Mesendoderm (in vitro differentiated cells): ENCODE results near the gene BTF3.

Experiments
- DNase-seq: peaks from one replicate; pipeline ENCODE4 v3.0.0; 2013
- H2AK5ac ChIP-seq: 2 replicates; pipeline ENCODE4 v1.6.1; 2013; ENCODE audit warnings: low read length, inconsistent platforms
- H2BK120ac ChIP-seq: 2 replicates; pipeline ENCODE4 v1.6.1; 2013; ENCODE audit warnings: low read depth, mild to moderate bottlenecking, low read length, moderate library complexity, mixed read lengths
- H2BK15ac ChIP-seq: replicated peaks from 2 replicates; pipeline ENCODE4 v1.6.1; 2013; ENCODE audit warnings: low read depth, mild to moderate bottlenecking, moderate library complexity
- H2BK5ac ChIP-seq: 2 replicates; pipeline ENCODE4 v1.6.1; 2013; ENCODE audit warnings: low read length, inconsistent platforms
- H3K18ac ChIP-seq: 2 replicates; pipeline ENCODE4 v1.6.1; 2013; ENCODE audit warnings: mild to moderate bottlenecking, low read length, mixed read lengths
- H3K23ac ChIP-seq: one replicate; pipeline ENCODE4 v1.6.1; 2013; ENCODE audit warnings: low read length
- H3K27ac ChIP-seq: 2 replicates; pipeline ENCODE4 v1.5.1; 2013; ENCODE audit warnings: low read depth, mild to moderate bottlenecking, inconsistent platforms, low read length, moderate library complexity
- H3K27me3 ChIP-seq: 2 replicates; pipeline ENCODE4 v1.6.1; 2013; ENCODE audit warnings: low read length, control low read depth, mild to moderate bottlenecking, inconsistent platforms; ENCODE audit not compliant: insufficient read depth, poor library complexity
- H3K36me3 ChIP-seq: 2 replicates; pipeline ENCODE4 v1.6.1; 2013; ENCODE audit warnings: low read length, inconsistent platforms; ENCODE audit not compliant: control insufficient read depth, insufficient read depth
- H3K4ac ChIP-seq: one replicate; pipeline ENCODE4 v1.6.1; 2013; ENCODE audit warnings: low read depth, mild to moderate bottlenecking, low read length, moderate library complexity
- H3K4me1 ChIP-seq: 2 replicates; pipeline ENCODE4 v1.6.1; 2013; ENCODE audit warnings: low read depth, low read length, inconsistent platforms; ENCODE audit not compliant: control insufficient read depth
- H3K4me2 ChIP-seq: 2 replicates; pipeline ENCODE4 v1.6.1; 2013; ENCODE audit warnings: low read length
- H3K4me3 ChIP-seq: 2 replicates; pipeline ENCODE4 v1.5.1; 2013; ENCODE audit warnings: mild to moderate bottlenecking, low read length
- H3K56ac ChIP-seq: one replicate; pipeline ENCODE4 v1.6.1; 2013; ENCODE audit warnings: low read length
- H3K79me1 ChIP-seq: 2 replicates; pipeline ENCODE4 v1.6.1; 2013; ENCODE audit warnings: low read length, inconsistent platforms
- H3K79me2 ChIP-seq: 2 replicates; pipeline ENCODE4 v1.6.1; 2013; ENCODE audit warnings: mild to moderate bottlenecking, low read length; ENCODE audit not compliant: control insufficient read depth, insufficient read depth
- H3K9ac ChIP-seq: 2 replicates; pipeline ENCODE4 v1.6.1; 2013; ENCODE audit warnings: low read length, inconsistent platforms
- H4K5ac ChIP-seq: one replicate; pipeline ENCODE4 v1.6.1; 2013; ENCODE audit warnings: low read length
- H4K8ac ChIP-seq: one replicate; pipeline ENCODE4 v1.6.1; 2013; ENCODE audit warnings: low read depth, mild to moderate bottlenecking, control low read depth, low read length, moderate library complexity
- WGBS: extraction: QIAGEN DNeasy Blood & Tissue Kit; methylation state at CpG from one replicate; pipeline ENCODE4 v1.1.7; 2013; ENCODE audit warnings: low lambda C conversion rate, missing lambda C conversion rate; ENCODE audit not compliant: insufficient coverage; ENCODE audit errors: extremely low coverage; 5-methylcytosine and 5-hydroxymethylcytosine counted together

Gene BTF3

DNA sequence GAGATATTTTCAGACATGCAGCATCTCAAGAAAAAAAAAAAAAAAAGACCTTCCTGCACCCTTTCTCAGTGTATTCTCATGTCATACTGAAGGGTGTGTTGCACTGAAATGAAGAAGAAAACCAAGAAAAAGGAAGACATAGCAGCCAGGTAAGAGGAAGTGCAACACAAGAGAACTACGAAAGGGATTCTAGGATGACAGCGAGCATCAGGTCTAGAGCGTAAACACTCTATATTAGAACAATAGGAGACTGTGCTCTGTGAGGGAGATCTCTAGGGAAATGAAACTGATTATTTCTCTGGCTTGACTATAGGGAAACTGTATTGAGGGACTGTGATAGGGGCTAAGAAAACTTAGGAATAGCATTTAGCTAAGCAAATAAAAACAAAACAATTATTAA, 30.0 kb downstream of the BTF3 start:
- no peak overlapping the region for H3K4me2 ChIP-seq

DNA sequence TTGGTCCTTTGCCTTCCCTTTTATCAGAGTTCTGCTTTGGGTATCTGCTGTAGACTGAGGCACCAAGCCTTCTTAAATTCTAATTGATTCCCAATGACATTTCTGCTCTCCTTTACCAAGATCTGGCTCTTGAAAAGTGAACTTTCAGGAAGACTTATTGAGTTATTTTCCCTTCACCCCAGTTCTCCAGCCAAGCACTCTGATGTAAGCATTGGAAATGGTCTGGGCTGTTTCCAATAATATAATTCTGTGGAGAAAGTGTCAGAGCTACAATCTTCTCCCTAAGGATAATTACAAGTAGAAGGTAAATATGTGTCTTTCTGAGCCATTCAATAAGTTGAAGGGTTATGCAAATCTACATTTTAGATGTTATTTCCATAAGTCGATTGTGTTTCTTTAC, 30.8 kb downstream of the BTF3 start:
- Histone ChIP-seq H3K18ac (no peak overlapping the region), H3K27me3 (no peaks in the 10 kb centered on the region), H3K9ac (no peak overlapping the region), H3K23ac (no peak overlapping the region), H3K36me3 (no peaks in the 10 kb centered on the region), H3K4me1 (no peaks in the 10 kb centered on the region), H3K27ac (no peak overlapping the region), H4K5ac (no peak overlapping the region), H3K4ac (no peak overlapping the region), H3K79me2 (no peaks in the 10 kb centered on the region), H4K8ac (no peak overlapping the region), H3K79me1 (no peaks in the 10 kb centered on the region), H2BK15ac (no peak overlapping the region), H3K4me2 (no peak overlapping the region), H3K56ac (no peak overlapping the region), H2BK5ac (no peak overlapping the region), H3K4me3 (no peak overlapping the region), H2AK5ac (no peak overlapping the region), H2BK120ac (no peak overlapping the region)
- no CpG with 5 or more reads among the region's 1 CpG for WGBS
- DNase-seq, result no peak

More for the DNA sequence above, 30.0 kb downstream of the BTF3 start:
- no peak overlapping the region for H3K9ac ChIP-seq
- H2BK120ac ChIP-seq, result no peak overlapping the region
- no peak overlapping the region for H2BK5ac ChIP-seq
- H3K79me1 ChIP-seq, result no peaks in the 10 kb centered on the region
- no peak overlapping the region for H4K5ac ChIP-seq
- no peak overlapping the region for H2AK5ac ChIP-seq
- no peak overlapping the region for H3K18ac ChIP-seq
- no peaks in the 10 kb centered on the region for H3K79me2 ChIP-seq
- no peaks in the 10 kb centered on the region for H3K4me1 ChIP-seq
- H3K4me3 ChIP-seq, result no peak overlapping the region
- no CpG with 5 or more reads among the region's 3 CpGs for WGBS
- H3K27ac ChIP-seq, result no peak overlapping the region
- no peak for DNase-seq
- H3K4ac ChIP-seq, result no peak overlapping the region
- no peaks in the 10 kb centered on the region for H3K36me3 ChIP-seq
- H3K56ac ChIP-seq, result no peak overlapping the region
- no peak overlapping the region for H3K23ac ChIP-seq
- no peak overlapping the region for H4K8ac ChIP-seq
- H2BK15ac ChIP-seq, result no peak overlapping the region
- no peaks in the 10 kb centered on the region for H3K27me3 ChIP-seq

DNA sequence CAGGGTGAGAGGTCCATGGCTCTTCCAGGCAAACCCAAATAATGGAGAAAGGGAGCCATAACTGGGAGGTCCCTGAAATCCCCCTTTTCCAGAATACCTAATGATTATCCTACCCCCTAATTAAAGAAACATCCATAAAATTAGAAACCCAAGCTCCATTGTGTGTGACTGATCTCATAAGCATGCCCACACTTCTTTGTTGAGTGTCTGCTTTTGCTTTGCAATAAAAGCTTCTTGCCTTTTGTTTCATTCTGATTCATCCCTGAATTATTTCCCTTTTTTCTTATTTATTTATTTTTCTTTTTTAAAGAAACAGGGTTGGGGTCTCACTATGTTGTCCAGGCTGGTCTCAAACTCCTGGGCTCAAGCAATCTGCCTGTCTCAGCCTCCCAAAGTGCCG, 33.1 kb downstream of the BTF3 start:
- no peaks in the 10 kb centered on the region for H3K36me3 ChIP-seq
- no peak overlapping the region for H2BK15ac ChIP-seq
- H2AK5ac ChIP-seq, result no peak overlapping the region
- DNase-seq, result no peak
- H3K56ac ChIP-seq, result no peak overlapping the region
- no peak overlapping the region for H3K27ac ChIP-seq
- H2BK5ac ChIP-seq, result no peak overlapping the region
- H2BK120ac ChIP-seq, result no peak overlapping the region
- H3K4me3 ChIP-seq, result no peak overlapping the region
- no peaks in the 10 kb centered on the region for H3K79me2 ChIP-seq
- no peak overlapping the region for H3K18ac ChIP-seq
- H3K9ac ChIP-seq, result no peak overlapping the region
- WGBS, result no CpG with 5 or more reads among the region's 1 CpG
- no peak overlapping the region for H3K4ac ChIP-seq
- no peaks in the 10 kb centered on the region for H3K27me3 ChIP-seq
- H3K23ac ChIP-seq, result no peak overlapping the region
- H4K5ac ChIP-seq, result no peak overlapping the region
- no peak overlapping the region for H4K8ac ChIP-seq
- H3K4me1 ChIP-seq, result no peaks in the 10 kb centered on the region
- H3K79me1 ChIP-seq, result no peaks in the 10 kb centered on the region
- H3K4me2 ChIP-seq, result no peak overlapping the region

DNA sequence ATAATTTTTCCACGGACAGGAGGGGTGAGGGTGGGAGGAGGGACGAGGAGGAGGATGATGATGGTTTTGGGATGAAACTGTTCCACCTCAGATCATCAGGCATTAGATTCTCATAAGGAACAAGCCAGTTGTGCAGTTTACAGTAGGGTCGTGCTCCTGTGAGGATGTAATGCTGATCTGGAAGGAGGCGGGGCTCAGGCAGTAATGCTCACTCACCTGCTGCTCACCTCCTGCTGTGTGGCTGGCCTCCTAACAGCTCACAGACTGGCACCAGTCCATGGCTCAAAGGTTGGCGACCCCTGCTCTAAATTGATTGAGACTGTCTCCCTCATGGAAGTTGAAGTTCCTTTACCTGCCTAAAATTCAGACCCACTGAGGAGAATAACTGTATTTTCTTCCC, 34.0 kb downstream of the BTF3 start:
- WGBS, result no CpG with 5 or more reads among the region's 5 CpGs
- Histone ChIP-seq H3K4me3 (no peak overlapping the region), H3K79me2 (no peaks in the 10 kb centered on the region), H2BK5ac (no peak overlapping the region), H3K27ac (no peak overlapping the region), H2BK120ac (no peak overlapping the region), H3K18ac (no peak overlapping the region), H4K8ac (no peak overlapping the region), H2AK5ac (no peak overlapping the region), H3K4ac (no peak overlapping the region), H3K27me3 (no peaks in the 10 kb centered on the region), H3K23ac (no peak overlapping the region), H4K5ac (no peak overlapping the region), H3K36me3 (no peaks in the 10 kb centered on the region), H3K56ac (no peak overlapping the region), H3K4me2 (no peak overlapping the region), H2BK15ac (no peak overlapping the region), H3K79me1 (no peaks in the 10 kb centered on the region), H3K4me1 (no peaks in the 10 kb centered on the region), H3K9ac (no peak overlapping the region)
- no peak for DNase-seq

DNA sequence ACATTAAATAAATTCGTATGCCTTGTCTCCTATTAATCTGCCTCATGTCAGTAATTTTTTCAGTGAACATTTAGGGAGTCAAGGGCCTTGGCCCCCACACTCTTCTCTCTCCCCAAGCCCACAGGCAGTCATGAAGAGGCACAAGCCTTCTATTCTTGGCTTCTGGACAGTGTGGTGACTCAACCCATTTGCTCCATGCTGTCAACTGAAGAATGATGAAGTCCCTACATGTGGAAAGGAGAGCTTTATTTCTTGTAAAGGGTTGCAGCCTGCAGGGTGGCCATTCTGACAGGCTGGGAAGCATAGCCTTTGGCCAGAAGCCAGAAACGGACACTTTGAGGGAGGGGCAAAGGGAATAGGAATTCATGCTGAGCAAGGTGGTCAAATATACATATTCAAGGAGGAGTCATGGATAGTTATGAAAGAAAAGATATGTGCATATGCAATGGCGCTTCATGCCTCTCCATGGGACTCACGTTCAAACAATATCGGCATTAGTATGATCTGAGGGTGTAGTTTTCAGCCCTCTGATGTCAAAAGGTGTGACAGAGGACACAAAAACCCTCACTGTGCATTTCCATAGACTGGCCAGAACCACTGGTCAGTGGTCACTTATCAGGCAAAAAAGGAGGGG, 35.9 kb downstream of the BTF3 start:
- H2BK120ac ChIP-seq, result no peak overlapping the region
- no peak overlapping the region for H2BK5ac ChIP-seq
- no peak overlapping the region for H4K8ac ChIP-seq
- H3K18ac ChIP-seq, result no peak overlapping the region
- no peaks in the 10 kb centered on the region for H3K79me1 ChIP-seq
- no peak overlapping the region for H3K4ac ChIP-seq
- H4K5ac ChIP-seq, result no peak overlapping the region
- H3K23ac ChIP-seq, result no peak overlapping the region
- H3K27ac ChIP-seq, result no peak overlapping the region
- H2BK15ac ChIP-seq, result no peak overlapping the region
- H3K4me1 ChIP-seq, result no peaks in the 10 kb centered on the region
- H2AK5ac ChIP-seq, result no peak overlapping the region
- no peak for DNase-seq
- no peak overlapping the region for H3K4me3 ChIP-seq
- no peaks in the 10 kb centered on the region for H3K36me3 ChIP-seq
- WGBS, result no CpG with 5 or more reads among the region's 5 CpGs
- no peak overlapping the region for H3K9ac ChIP-seq
- H3K79me2 ChIP-seq, result no peaks in the 10 kb centered on the region
- no peak overlapping the region for H3K56ac ChIP-seq
- no peaks in the 10 kb centered on the region for H3K27me3 ChIP-seq
- no peak overlapping the region for H3K4me2 ChIP-seq

DNA sequence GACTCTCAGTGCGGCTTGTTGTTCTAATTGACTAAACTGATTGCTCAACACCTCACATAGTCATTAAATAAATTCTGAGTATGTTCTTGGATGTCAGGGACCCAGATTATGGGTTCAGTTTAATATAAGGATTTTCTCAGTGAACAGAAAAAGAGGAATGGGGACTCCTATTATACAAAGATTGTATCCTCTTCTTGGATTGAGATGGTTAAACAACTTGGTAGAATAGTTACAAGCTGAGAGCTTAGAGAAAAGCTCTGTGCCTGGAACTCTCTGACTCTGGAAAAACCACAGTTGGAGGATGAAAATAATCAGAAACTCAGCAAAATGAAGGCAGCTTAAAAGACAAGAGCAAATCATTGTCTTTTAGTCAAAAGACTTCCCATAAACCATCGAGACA, 36.7 kb downstream of the BTF3 start:
- no peak overlapping the region for H3K4me2 ChIP-seq

More for the DNA sequence above, 36.7 kb downstream of the BTF3 start:
- Histone ChIP-seq H3K9ac (no peak overlapping the region), H4K8ac (no peak overlapping the region), H2BK15ac (no peak overlapping the region), H3K79me1 (no peaks in the 10 kb centered on the region), H4K5ac (no peak overlapping the region), H3K27me3 (no peaks in the 10 kb centered on the region), H3K4me1 (no peaks in the 10 kb centered on the region), H2AK5ac (no peak overlapping the region), H3K56ac (no peak overlapping the region), H3K4ac (no peak overlapping the region), H3K79me2 (no peaks in the 10 kb centered on the region), H3K27ac (no peak overlapping the region), H3K18ac (no peak overlapping the region), H3K36me3 (no peaks in the 10 kb centered on the region), H2BK5ac (no peak overlapping the region), H2BK120ac (no peak overlapping the region), H3K4me3 (no peak overlapping the region), H3K23ac (no peak overlapping the region)
- WGBS, result no CpG with 5 or more reads among the region's 2 CpGs
- no peak for DNase-seq
